GM19397 (cell line): ENCODE measurements around the gene RAD21L1.

Experiments
- ATAC-seq: cut with Tn5 transposase; IDR thresholded peaks from one replicate; pipeline ENCODE4 v1.9.1; 2021; ENCODE audit warnings: mild to moderate bottlenecking, moderate library complexity; ENCODE audit not compliant: unreplicated experiment

The RAD21L1 gene

GRCh38 chr20:1267809-1268374, 42.0 kb downstream of the RAD21L1 start:
- no peak for ATAC-seq

- ATAC-seq, result no peak
These were observed 43.4 kb downstream of the RAD21L1 start for GRCh38 chr20:1269235-1269634.

- ATAC-seq, result no peak
These were observed 44.0 kb downstream of the RAD21L1 start for GRCh38 chr20:1269850-1270249.

GRCh38 chr20:1272368-1273100, 46.7 kb downstream of the RAD21L1 start:
- ATAC-seq, result no peak

GRCh38 chr20:1273366-1273765, 47.5 kb downstream of the RAD21L1 start:
- no peak for ATAC-seq

GRCh38 chr20:1274485-1275311, 48.9 kb downstream of the RAD21L1 start:
- ATAC-seq, result no peak

GRCh38 chr20:1275919-1276318, 50.1 kb downstream of the RAD21L1 start:
- no peak for ATAC-seq

GRCh38 chr20:1277529-1278322, 51.9 kb downstream of the RAD21L1 start:
- ATAC-seq, result no peak

- no peak for ATAC-seq
These were observed 53.1 kb downstream of the RAD21L1 start for GRCh38 chr20:1278993-1279392.

- no peak for ATAC-seq
These were observed 54.6 kb downstream of the RAD21L1 start for GRCh38 chr20:1280195-1281102.

GRCh38 chr20:1281279-1282057, 55.6 kb downstream of the RAD21L1 start:
- ATAC-seq, result no peak

- ATAC-seq, result no peak
These were observed 57.1 kb downstream of the RAD21L1 start for GRCh38 chr20:1282966-1283365.

- ATAC-seq, result no peak
These were observed 58.0 kb downstream of the RAD21L1 start for GRCh38 chr20:1283522-1284510.

GRCh38 chr20:1286267-1287024, 60.6 kb downstream of the RAD21L1 start:
- no peak for ATAC-seq

GRCh38 chr20:1287306-1287705, 61.5 kb downstream of the RAD21L1 start:
- no peak for ATAC-seq

- ATAC-seq, result no peak
These were observed 62.1 kb downstream of the RAD21L1 start for GRCh38 chr20:1287787-1288569.
